ENCODE results near the gene PRLR. TPM values are rescaled to one million over a fixed set of nuclear protein-coding genes. Genes with fewer than 3 reads are reported as not detected.

The PRLR gene
- total RNA-seq, 1 donor from 2014 or later, result 1.2 TPM

- DNase-seq (ENCODE audit: low spot score in 2 of 2), result peak in 1 of 2 donors; percentile 10
- FAIRE-seq, result no peak
These were observed 134.1 kb downstream of the PRLR start for GRCh38 chr5:35096216-35096615.

- no peak for FAIRE-seq
- no peak for DNase-seq (ENCODE audit: low spot score in 2 of 2)
These were observed 134.9 kb downstream of the PRLR start for GRCh38 chr5:35095366-35095765.

GRCh38 chr5:35094948-35095347 lies 135.3 kb downstream of the PRLR start:
- DNase-seq (ENCODE audit: low spot score in 2 of 2) (no peak), FAIRE-seq (no peak)

GRCh38 chr5:35092703-35093102 lies 137.6 kb downstream of the PRLR start:
- FAIRE-seq (no peak), DNase-seq (ENCODE audit: low spot score in 2 of 2) (no peak)

GRCh38 chr5:35091704-35092103 lies 138.6 kb downstream of the PRLR start:
- DNase-seq (ENCODE audit: low spot score in 2 of 2), result no peak
- no peak for FAIRE-seq

GRCh38 chr5:35089334-35090314 lies 140.7 kb downstream of the PRLR start:
- FAIRE-seq, result no peak
- DNase-seq (ENCODE audit: low spot score in 2 of 2), result peak in 1 of 2 donors; percentile 39

- FAIRE-seq, result no peak
- DNase-seq (ENCODE audit: low spot score in 2 of 2), result no peak
These were observed 142.3 kb downstream of the PRLR start for GRCh38 chr5:35087991-35088390.

- DNase-seq (ENCODE audit: low spot score in 2 of 2) (no peak), FAIRE-seq (no peak)
These were observed 147.1 kb downstream of the PRLR start for GRCh38 chr5:35083150-35083549.

- FAIRE-seq, result no peak
These were observed 147.8 kb downstream of the PRLR start for GRCh38 chr5:35082530-35082929.

GRCh38 chr5:35081134-35081533 lies 149.2 kb downstream of the PRLR start:
- DNase-seq (ENCODE audit: low spot score in 2 of 2), result no peak
- FAIRE-seq, result no peak

More at GRCh38 chr5:35082530-35082929, 147.8 kb downstream of the PRLR start:
- DNase-seq (ENCODE audit: low spot score in 2 of 2), result no peak

GRCh38 chr5:35073160-35073559 lies 157.1 kb downstream of the PRLR start:
- no peak for FAIRE-seq
- no peak for DNase-seq (ENCODE audit: low spot score in 2 of 2)

GRCh38 chr5:35069188-35069587 lies 161.1 kb downstream of the PRLR start:
- FAIRE-seq (no peak), DNase-seq (ENCODE audit: low spot score in 2 of 2) (no peak)

- DNase-seq (ENCODE audit: low spot score in 2 of 2) (no peak), FAIRE-seq (no peak)
These were observed 162.3 kb downstream of the PRLR start for GRCh38 chr5:35067985-35068384.

- FAIRE-seq, result no peak
- DNase-seq (ENCODE audit: low spot score in 2 of 2), result no peak
These were observed 164.0 kb downstream of the PRLR start for GRCh38 chr5:35066260-35066795.

- DNase-seq (ENCODE audit: low spot score in 2 of 2) (no peak), FAIRE-seq (no peak)
These were observed 166.9 kb downstream of the PRLR start for GRCh38 chr5:35063414-35063813.

- no peak for DNase-seq (ENCODE audit: low spot score in 2 of 2)
- FAIRE-seq, result no peak
These were observed 169.0 kb downstream of the PRLR start for GRCh38 chr5:35061211-35061770.

- no peak for DNase-seq (ENCODE audit: low spot score in 2 of 2)
- no peak for FAIRE-seq
These were observed 170.1 kb downstream of the PRLR start for GRCh38 chr5:35060236-35060635.

- DNase-seq (ENCODE audit: low spot score in 2 of 2) (no peak), FAIRE-seq (no peak)
These were observed 171.0 kb downstream of the PRLR start for GRCh38 chr5:35059251-35059650.

- no peak for FAIRE-seq
- DNase-seq (ENCODE audit: low spot score in 2 of 2), result no peak
These were observed 171.9 kb downstream of the PRLR start for GRCh38 chr5:35058374-35058788.

- FAIRE-seq, result no peak
These were observed 173.6 kb downstream of the PRLR start for GRCh38 chr5:35056686-35057085.

GRCh38 chr5:35052838-35053237 lies 177.4 kb downstream of the PRLR start:
- FAIRE-seq, result no peak

More at GRCh38 chr5:35056686-35057085, 173.6 kb downstream of the PRLR start:
- DNase-seq (ENCODE audit: low spot score in 2 of 2), result no peak

More at GRCh38 chr5:35052838-35053237, 177.4 kb downstream of the PRLR start:
- DNase-seq (ENCODE audit: low spot score in 2 of 2), result no peak

Data from frontal cortex (tissue), 4 donors.